Esophagus squamous epithelium (tissue), 4 donors: ENCODE results near the gene TAS2R31.

Experiments used
- POLR2A ChIP-seq, 4 donors: fragments of 450-650 bp; IDR thresholded peaks; one replicate each; pipeline ENCODE4 v1.6.1; 2017; ENCODE audit warnings: antibody characterized with exemption in 4 of 4, mild to moderate bottlenecking in 4 of 4, moderate library complexity in 3 of 4
- TF ChIP-seq, protein P1 (sequence below), 6 experiments: fragments of 450-650 bp in 4 of 6; fragments of 200-600 bp in 2 of 6; sonication (generic) in 2 of 6; IDR thresholded peaks; one replicate each; pipeline ENCODE4 v1.5.1; 2016 to 2019; ENCODE audit warnings: antibody characterized with exemption in 6 of 6, mild to moderate bottlenecking in 4 of 6, moderate library complexity in 4 of 6

- TF ChIP-seq, protein P1, sequence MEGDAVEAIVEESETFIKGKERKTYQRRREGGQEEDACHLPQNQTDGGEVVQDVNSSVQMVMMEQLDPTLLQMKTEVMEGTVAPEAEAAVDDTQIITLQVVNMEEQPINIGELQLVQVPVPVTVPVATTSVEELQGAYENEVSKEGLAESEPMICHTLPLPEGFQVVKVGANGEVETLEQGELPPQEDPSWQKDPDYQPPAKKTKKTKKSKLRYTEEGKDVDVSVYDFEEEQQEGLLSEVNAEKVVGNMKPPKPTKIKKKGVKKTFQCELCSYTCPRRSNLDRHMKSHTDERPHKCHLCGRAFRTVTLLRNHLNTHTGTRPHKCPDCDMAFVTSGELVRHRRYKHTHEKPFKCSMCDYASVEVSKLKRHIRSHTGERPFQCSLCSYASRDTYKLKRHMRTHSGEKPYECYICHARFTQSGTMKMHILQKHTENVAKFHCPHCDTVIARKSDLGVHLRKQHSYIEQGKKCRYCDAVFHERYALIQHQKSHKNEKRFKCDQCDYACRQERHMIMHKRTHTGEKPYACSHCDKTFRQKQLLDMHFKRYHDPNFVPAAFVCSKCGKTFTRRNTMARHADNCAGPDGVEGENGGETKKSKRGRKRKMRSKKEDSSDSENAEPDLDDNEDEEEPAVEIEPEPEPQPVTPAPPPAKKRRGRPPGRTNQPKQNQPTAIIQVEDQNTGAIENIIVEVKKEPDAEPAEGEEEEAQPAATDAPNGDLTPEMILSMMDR (IDR thresholded peaks at IDR 0.05), result no peak
- no peak for TF ChIP-seq POLR2A (IDR thresholded peaks at IDR 0.05)
Observed at GRCh38 chr12:10989107-10989506, 42.1 kb downstream of the TAS2R31 start.
